WTC11 (cell line): Measurements from ENCODE around the gene KIF14.

Experiments
- AR ChIP-seq: fragments of 250-450 bp; sonication (Bioruptor Pico); IDR thresholded peaks from 2 replicates; pipeline ENCODE4 v1.9.0; 2021; ENCODE audit warnings: mild to moderate bottlenecking
- ATF3 ChIP-seq: sonication (generic); formaldehyde crosslinking; conservative IDR thresholded peaks from 2 replicates; pipeline ENCODE4 v1.8.1; 2022; ENCODE audit warnings: mild to moderate bottlenecking, missing genetic modification reagents
- CTCF ChIP-seq: fragments of 200-600 bp; IDR thresholded peaks from 2 replicates; pipeline ENCODE4 v1.8.0; 2022; ENCODE audit warnings: antibody characterized with exemption
- ETV6 ChIP-seq: sonication (generic); formaldehyde crosslinking; IDR thresholded peaks from 2 replicates; pipeline ENCODE4 v1.8.1; 2022; ENCODE audit warnings: mild to moderate bottlenecking, missing genetic modification reagents
- FOXK1 ChIP-seq: sonication (generic); formaldehyde crosslinking; IDR thresholded peaks from 2 replicates; pipeline ENCODE4 v1.8.0; 2022; ENCODE audit warnings: mild to moderate bottlenecking, moderate library complexity, missing genetic modification reagents
- GABPB1 ChIP-seq: sonication (generic); formaldehyde crosslinking; IDR thresholded peaks from 2 replicates; pipeline ENCODE4 v1.8.1; 2023; ENCODE audit warnings: mild to moderate bottlenecking, missing genetic modification reagents
- KAT7 ChIP-seq: sonication (generic); formaldehyde crosslinking; IDR thresholded peaks from 2 replicates; pipeline ENCODE4 v1.8.1; 2023; ENCODE audit warnings: missing genetic modification reagents, mild to moderate bottlenecking, borderline replicate concordance
- MAX ChIP-seq: sonication (generic); formaldehyde crosslinking; IDR thresholded peaks from 2 replicates; pipeline ENCODE4 v1.8.0; 2022; ENCODE audit warnings: mild to moderate bottlenecking, missing genetic modification reagents
- ZBTB43 ChIP-seq: sonication (generic); formaldehyde crosslinking; IDR thresholded peaks from 2 replicates; pipeline ENCODE4 v1.8.1; 2023; ENCODE audit warnings: mild to moderate bottlenecking, missing genetic modification reagents
- ZMAT4 ChIP-seq: fragments of 250-450 bp; sonication (Bioruptor Pico); IDR thresholded peaks from 2 replicates; pipeline ENCODE4 v1.9.0; 2021; ENCODE audit warnings: mild to moderate bottlenecking
- ZNF232 ChIP-seq: sonication (generic); formaldehyde crosslinking; IDR thresholded peaks from 2 replicates; pipeline ENCODE4 v1.8.0; 2022; ENCODE audit warnings: mild to moderate bottlenecking, missing genetic modification reagents
- ZSCAN18 ChIP-seq: fragments of 250-450 bp; sonication (Bioruptor Pico); IDR thresholded peaks from 2 replicates; pipeline ENCODE4 v2.1.2; 2022; ENCODE audit warnings: mild to moderate bottlenecking, moderate library complexity

- TF ChIP-seq CTCF (no peak), ZBTB43 (CRISPR knock-in tag) (no peak), ATF3 (CRISPR knock-in tag) (no peak), ZNF232 (CRISPR knock-in tag) (no peak), ZSCAN18 (CRISPR knock-in tag) (no peak), FOXK1 (CRISPR knock-in tag) (no peak), ZMAT4 (CRISPR knock-in tag) (no peak), KAT7 (no peak), MAX (CRISPR knock-in tag) (no peak), AR (CRISPR knock-in tag) (no peak), ETV6 (CRISPR knock-in tag) (no peak), GABPB1 (CRISPR knock-in tag) (no peak)
Measured at GRCh38 chr1:200527670-200528069, 92.9 kb downstream of the KIF14 start.
